Neural crest cell (in vitro differentiated cells): Measurements from ENCODE around the gene RBM44. TPM values are rescaled to one million over a fixed set of nuclear protein-coding genes. Genes with fewer than 3 reads are reported as not detected.

ENCODE experiments used
- DNase-seq: peaks from one replicate; pipeline ENCODE4 v3.0.0; 2021; ENCODE audit warnings: low read depth, mixed read lengths, low spot score
- H3K27ac Mint-ChIP-seq: one replicate; pipeline ENCODE4 v1.8.0; 2021; ENCODE audit warnings: mild to moderate bottlenecking, mixed read lengths; ENCODE audit not compliant: unreplicated experiment
- H3K27me3 Mint-ChIP-seq: 2 replicates; pipeline ENCODE4 v1.8.0; 2021; ENCODE audit warnings: low read depth, mild to moderate bottlenecking, mixed read lengths
- H3K36me3 Mint-ChIP-seq: 2 replicates; pipeline ENCODE4 v1.8.0; 2021; ENCODE audit warnings: low read depth, mild to moderate bottlenecking, mixed read lengths
- H3K4me1 Mint-ChIP-seq: 2 replicates; pipeline ENCODE4 v1.8.0; 2021; ENCODE audit warnings: mixed read lengths
- H3K4me3 Mint-ChIP-seq: one replicate; pipeline ENCODE4 v1.8.0; 2021; ENCODE audit warnings: mild to moderate bottlenecking, mixed read lengths
- H3K9me3 Mint-ChIP-seq: 2 replicates; pipeline ENCODE4 v1.8.0; 2021; ENCODE audit warnings: mixed read lengths
- total RNA-seq: library from RNA; stranded (reverse); gene quantifications from 2 replicates; pipeline ENCODE4 v1.2.1, GENCODE V29; 2021
- TF ChIP-seq, protein P1 (sequence below): fragments of 200-600 bp; sonication (generic); conservative IDR thresholded peaks from 2 replicates; pipeline ENCODE4 v1.5.0; 2021; ENCODE audit warnings: antibody characterized with exemption, mild to moderate bottlenecking

RBM44 gene
- total RNA-seq, 1 donor from 2014 or later: 0.42 TPM

DNA sequence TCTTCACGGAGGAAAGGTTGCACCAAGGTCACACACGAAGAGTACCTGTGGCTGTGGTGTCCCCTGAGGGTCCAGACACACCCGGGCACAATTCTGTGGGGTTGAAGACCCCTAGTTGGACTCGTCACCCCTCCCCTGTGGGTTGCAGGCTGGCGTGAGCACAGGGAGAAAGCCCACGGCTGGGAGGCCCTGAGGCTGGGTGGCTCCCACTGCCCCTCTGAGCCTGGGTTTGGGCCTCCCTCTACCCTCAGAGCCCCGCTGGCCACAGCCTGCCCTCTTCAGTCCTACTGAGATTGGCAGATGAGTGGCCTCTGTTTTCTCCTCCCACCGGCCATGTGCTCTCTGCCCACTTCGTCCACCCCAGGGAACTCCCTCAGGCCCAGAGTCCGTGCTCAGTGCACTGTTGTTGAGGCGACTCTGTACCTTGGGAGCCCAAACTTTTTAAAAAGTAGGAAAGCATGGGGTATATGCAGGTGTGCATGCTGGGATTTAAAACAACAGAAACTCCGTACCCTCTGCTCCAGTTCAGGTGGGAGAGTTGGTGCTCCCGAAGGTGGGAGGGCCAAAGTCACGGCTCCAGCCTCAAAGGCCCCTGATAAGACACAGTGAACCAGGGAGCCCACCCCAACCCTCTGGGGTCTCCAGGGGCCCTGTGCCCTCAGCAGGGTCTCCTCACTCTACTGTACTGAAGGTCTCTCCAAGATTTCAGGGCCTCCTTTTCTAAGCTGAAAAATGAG is 79.9 kb downstream of the RBM44 start:
- H3K36me3 Mint-ChIP-seq: no peaks in the 10 kb centered on the region
- no peak overlapping the region for H3K27ac Mint-ChIP-seq
- no peaks in the 10 kb centered on the region for H3K27me3 Mint-ChIP-seq
- peaks cover 11% of the 10 kb centered on the region for H3K4me1 Mint-ChIP-seq
- DNase-seq: no peak
- TF ChIP-seq, protein P1, sequence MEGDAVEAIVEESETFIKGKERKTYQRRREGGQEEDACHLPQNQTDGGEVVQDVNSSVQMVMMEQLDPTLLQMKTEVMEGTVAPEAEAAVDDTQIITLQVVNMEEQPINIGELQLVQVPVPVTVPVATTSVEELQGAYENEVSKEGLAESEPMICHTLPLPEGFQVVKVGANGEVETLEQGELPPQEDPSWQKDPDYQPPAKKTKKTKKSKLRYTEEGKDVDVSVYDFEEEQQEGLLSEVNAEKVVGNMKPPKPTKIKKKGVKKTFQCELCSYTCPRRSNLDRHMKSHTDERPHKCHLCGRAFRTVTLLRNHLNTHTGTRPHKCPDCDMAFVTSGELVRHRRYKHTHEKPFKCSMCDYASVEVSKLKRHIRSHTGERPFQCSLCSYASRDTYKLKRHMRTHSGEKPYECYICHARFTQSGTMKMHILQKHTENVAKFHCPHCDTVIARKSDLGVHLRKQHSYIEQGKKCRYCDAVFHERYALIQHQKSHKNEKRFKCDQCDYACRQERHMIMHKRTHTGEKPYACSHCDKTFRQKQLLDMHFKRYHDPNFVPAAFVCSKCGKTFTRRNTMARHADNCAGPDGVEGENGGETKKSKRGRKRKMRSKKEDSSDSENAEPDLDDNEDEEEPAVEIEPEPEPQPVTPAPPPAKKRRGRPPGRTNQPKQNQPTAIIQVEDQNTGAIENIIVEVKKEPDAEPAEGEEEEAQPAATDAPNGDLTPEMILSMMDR: no peak
- H3K9me3 Mint-ChIP-seq: no peaks in the 10 kb centered on the region
- no peak overlapping the region for H3K4me3 Mint-ChIP-seq

DNA sequence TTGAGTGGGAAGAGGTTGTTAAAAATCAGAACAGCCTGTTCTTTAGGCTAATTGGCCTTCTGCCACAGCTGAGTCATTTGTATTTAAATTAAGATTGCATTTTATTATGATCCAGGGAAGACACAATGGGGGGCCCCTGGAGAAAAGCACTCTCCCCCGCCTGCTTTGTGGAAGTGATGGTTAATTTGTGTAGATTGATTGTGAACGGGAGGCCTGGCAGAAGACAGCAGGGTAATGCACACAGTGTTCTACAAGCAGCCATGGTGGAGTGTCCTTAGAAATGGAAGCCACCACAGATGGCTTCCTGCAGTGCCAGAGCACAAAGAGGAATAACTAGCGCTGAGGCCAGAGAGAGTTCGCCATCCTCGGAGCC is 80.5 kb downstream of the RBM44 start:
- TF ChIP-seq, protein P1: no peak
- no peak for DNase-seq
- H3K9me3 Mint-ChIP-seq: no peaks in the 10 kb centered on the region
- H3K4me3 Mint-ChIP-seq: no peak overlapping the region
- no peak overlapping the region for H3K27ac Mint-ChIP-seq
- H3K36me3 Mint-ChIP-seq: no peaks in the 10 kb centered on the region
- H3K27me3 Mint-ChIP-seq: no peaks in the 10 kb centered on the region
- peaks cover 9% of the 10 kb centered on the region for H3K4me1 Mint-ChIP-seq

DNA sequence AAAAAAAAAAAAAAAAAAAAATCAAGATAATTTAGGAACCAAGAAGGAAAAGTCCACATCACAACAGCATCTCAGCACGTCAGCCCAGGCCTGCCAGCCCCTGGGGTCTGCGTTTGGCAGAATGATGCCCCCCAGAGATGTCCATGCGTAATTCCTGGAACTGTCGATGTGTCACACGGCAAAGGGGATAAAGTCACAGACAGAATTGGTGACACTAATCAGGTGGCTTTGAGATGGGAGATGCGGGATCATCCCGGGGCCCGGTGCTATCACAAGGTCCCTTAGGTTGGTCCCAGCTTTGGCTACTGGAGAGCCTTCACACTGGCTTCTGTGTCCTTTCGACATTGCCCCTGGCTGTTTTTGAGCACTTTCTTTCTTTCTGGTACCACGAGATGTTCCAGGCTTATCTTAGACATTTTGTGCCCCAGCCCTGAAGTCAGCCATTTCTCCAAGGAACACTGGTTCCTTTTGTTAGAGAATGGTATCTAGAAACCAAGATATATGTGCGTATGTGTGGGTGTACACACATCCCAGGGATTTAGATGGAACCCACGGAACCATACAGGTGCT is 81.5 kb downstream of the RBM44 start:
- Mint-ChIP-seq H3K4me3 (no peak overlapping the region), H3K4me1 (peaks cover 13% of the 10 kb centered on the region), H3K27ac (peak overlapping the region; percentile 68), H3K9me3 (no peaks in the 10 kb centered on the region), H3K36me3 (no peaks in the 10 kb centered on the region), H3K27me3 (no peaks in the 10 kb centered on the region)
- no peak for DNase-seq
- TF ChIP-seq, protein P1: no peak

DNA sequence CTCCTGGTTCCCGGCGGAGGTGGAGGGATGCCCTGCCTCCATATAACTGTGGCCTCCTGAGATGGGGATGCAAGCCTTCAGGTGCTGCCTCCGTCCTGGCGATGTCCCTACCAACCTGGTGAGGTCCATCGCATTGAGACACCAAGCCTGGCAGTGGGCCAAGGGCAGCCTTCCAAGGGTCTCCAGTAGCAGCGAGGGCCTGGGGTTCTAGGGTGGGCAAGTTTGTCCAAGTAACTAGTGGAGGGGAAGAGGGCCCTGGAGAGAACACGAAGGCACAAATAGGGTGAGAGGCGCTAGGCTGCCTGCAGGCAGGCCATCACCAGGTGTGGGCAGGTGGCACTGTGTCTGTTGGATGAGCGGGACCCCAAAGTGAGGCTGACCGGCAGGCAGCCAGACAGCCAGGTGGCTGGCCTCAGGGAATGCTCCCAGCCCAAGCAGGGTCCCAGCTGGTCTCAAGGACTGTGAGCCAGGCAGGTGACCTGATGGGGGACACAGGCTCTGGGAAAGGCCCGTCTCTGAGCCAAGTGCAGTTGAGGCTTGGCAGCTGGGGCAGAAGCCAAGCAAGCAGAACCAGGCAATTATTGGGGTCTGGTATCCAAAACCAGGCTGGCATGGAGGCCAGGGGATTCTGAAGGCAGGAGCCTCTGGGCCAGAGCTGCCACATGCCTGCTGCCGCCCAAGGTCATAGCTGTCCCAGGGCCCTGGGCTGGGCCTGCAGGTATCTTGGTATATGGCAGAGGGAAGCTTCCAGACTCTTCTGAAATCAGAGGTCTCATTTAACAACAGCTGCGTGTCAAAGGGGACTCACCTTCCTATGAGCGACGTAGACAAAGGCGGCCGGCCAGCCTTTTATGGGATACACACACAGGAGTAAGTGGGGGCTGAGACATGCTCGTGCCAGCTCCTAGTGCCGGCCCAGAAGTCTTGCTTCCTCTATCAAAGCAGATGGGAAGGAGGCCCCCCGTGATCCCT is 84.2 kb downstream of the RBM44 start:
- Mint-ChIP-seq H3K36me3 (no peaks in the 10 kb centered on the region), H3K4me3 (no peak overlapping the region), H3K4me1 (peaks cover 18% of the 10 kb centered on the region), H3K27me3 (no peaks in the 10 kb centered on the region), H3K27ac (no peak overlapping the region), H3K9me3 (no peaks in the 10 kb centered on the region)
- TF ChIP-seq, protein P1: no peak
- DNase-seq: no peak

DNA sequence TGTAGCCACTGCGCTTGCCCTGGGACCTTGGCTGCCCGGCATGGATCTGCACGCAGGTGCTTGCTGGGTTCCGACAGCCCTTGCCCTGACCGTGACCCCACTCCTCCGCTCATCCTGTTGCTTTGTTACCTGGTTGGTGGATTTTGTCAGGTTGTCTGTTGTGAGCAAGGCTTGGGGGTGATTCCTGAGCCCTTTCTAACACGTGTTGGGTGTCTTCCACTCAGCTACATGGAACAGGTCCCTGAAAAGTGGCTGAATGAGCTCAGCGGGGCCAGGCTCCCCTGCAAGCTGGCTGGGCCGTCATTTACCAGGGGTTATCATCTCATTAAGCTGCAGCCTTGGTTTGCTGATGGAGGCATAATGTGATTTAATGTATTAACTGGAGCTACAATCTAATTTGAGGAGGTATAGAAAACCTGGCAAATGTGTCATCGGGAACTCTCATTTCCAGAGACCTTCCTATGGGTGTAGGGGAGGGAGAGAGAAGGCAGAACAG is 85.4 kb downstream of the RBM44 start:
- Mint-ChIP-seq H3K9me3 (no peaks in the 10 kb centered on the region), H3K27ac (no peak overlapping the region)
- no peak for DNase-seq

More for the DNA sequence above, 85.4 kb downstream of the RBM44 start:
- Mint-ChIP-seq H3K36me3 (no peaks in the 10 kb centered on the region), H3K4me1 (peaks cover 17% of the 10 kb centered on the region), H3K4me3 (no peak overlapping the region), H3K27me3 (no peaks in the 10 kb centered on the region)
- TF ChIP-seq, protein P1: no peak
